Measurements from ENCODE around the gene MTMR11.
A peak's percentile ranks its signal among the peaks of the same experiment; 100 is the strongest.

MTMR11 gene

DNA sequence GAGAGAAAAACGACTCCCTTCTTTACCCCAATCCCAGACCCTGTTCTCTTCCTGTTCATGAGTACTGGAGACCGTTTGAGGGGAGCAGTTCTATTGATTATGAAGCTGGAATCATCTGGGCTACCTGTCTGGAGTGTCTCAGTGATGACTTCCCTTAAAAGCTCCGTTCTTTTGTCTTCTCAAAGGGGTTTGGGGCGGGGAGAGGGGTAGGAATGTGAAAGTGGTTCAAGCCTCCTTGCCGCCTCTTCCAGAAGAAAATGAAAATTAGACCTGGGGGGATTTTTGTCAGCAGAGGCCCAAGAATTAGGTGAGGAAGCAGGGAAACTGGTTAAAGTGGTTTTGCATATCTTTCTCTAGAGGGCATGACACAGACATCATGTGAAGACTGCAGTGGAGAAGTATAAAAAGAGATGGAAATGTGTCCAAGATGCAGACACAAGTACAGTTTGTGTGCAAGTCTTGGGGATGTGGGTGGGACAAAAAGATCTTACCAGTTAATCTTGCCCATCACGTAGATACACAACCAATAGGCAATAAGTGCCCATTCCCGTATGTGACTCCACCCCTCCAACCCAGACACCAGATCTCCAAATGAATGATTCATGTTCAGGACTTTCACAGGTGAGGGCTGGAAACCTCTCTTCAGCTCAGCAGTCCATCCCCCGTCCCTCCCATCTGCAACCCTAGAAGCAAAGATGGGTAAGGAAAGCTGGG lies 470 bp upstream of the MTMR11 start:
- DNase-seq, result no peak

DNA sequence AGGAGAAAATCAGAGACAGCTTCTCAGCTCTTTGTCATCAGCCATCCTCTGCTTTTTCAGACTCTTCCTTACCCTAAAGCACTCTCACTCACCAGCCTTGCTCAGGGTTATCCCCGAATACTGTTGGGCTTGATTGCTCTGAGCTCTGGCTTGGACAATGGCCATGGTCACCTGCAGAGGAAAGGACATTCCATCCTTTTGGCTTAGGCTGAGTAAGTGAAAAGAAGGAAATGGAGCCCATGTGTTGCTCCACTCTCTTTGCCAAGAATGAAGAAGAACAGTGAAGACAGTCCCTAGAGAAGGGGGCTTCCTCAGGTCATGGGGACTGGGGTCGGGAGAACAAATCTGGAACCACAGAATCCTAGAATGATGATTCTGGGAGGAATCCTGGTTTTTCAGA lies 2.3 kb downstream of the MTMR11 start:
- DNase-seq, result no peak

DNA sequence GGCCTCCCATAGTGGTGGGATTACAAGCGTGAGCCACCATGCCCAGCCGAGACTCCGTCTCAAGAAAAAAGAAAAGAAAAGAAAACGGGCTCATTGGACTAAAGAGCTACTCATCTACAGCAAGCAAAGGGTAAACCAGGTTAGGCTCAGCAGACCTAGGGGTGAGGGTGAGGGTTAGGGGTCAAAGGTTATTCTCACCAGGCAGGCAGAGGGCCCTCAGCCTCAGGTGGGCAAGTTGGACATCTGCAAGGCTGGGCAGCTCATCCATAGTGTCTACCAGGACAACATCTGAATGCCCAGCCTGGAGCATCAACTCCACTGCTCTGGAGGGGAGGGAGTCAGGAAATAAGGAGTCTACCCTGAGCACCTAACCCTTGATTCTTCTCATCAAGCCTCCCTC lies 3.5 kb downstream of the MTMR11 start:
- no peak for DNase-seq

DNA sequence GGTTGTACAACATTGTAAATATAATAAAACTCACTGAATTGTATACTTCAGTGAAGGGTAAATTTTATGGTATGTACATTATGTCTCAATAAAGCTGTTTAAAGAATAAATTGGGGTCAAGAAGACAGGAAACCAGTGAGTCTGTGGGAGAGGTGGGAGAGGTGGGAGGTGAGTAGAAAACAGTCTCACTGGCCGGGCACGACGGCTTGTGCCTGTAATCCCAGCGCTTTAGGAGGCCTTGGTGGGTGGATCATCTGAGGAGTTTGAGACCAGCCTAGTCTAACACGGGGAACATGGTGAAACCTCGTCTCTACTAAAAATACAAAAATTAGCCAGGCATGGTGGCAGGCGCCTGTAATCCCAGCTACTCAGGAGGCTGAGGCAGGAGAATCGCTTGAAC lies 4.2 kb downstream of the MTMR11 start:
- no peak for DNase-seq

DNA sequence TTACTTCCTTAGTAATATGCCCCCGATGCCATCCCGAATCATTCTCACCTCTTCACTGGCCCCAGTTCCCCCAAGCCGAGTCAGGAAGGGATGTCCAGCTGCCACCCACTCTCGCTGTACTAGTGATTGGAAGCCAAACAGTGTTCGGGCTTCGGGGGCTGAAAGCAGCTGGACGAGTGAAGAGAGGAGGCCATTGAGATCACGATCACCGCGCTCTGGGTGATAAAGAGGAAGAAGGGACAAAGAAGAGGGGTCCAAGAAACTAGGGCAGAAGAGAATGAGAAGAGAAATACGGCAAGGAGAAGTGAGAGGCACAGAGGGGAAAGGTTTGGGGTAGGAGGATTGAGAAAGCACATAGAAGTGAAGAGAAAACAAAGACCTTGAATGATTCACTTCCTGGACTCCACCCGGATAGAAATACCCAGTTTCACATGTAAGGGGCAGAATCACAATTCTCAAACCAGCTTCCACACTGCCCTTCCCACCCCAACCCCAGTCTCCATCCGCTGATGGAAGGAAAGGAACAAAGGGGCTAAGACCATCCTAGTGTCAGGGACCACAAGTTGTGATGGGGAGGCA lies 5.4 kb downstream of the MTMR11 start:
- DNase-seq, result no peak

DNA sequence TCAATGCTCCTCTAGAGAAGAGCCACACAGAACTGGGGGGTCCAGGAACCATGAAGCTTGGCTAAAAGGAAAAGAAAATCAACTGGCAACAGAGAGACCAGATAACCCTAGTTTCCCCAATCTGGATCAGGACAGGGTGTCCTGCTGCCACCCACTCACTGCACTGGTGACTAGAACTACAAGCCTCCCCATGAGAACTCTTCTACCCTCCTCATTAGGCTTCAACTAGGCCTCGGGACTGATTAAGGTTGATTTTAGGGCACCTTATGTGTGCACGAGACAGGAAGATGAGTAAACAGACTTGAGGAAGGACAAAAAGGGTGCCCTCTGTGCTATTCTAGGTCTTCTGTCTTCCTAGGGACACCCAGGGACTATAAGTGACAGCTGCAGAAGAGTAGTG lies 6.8 kb downstream of the MTMR11 start:
- no peak for DNase-seq

DNA sequence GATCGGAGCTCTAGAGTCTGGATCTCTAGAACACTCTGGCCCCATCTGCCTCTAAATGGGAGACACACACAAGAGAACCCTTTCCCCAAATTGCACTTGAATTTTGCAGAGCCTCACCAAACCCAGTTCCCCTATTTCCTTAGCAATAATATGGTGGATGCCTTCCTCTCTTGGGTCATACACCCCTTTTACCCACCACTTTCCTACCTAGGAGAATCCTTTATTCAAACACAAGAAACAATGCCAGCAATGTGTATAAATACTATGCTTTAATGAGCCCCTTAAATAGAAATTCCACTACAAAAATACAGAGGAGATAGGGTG lies 8.3 kb downstream of the MTMR11 start:
- DNase-seq, result no peak

DNA sequence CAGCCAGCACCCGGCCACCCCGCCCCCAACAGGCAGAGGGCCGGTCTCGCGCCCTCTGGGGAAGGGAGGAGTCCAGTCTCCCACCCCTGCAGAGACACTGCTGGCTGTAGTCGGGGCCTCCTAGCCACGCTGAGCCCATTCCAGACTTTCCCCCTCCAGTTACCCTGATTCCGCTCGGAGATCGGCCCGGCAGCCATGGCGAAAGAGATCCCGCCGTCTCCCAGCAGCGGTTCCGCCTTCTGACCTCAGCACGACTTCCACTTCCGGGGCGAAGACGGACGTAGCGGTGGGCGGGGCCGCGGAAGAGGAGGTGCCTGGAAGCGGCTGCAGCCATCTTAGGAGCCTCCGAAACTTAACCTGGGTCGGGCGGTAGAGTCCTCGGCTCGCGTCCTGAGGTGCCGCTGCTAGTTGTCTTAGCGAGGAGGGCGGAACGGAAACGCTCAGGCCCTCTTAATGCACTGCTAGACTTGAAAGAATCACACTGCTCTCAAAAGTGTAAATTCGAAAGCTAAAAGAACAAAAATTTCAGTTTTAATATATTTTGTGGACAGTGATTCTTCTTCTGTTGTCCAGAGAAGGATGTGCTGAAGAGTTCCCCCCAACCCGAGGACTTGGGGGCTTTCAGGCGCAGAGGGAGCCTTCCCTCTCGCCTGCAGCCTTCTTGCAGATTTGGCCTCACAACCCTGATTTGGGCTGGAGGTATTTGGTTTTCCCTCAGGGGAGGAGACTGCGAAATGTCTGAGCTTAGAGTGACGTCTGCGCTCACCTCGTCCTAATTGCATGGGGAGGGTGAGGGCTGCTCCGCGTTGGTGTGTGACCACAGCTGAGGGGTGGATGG lies 8.9 kb downstream of the MTMR11 start, which contains the start of gene SF3B4:
TSS of gene SF3B4 (minus strand) at position 241 of the 838 bp plus-strand sequence. CDS start at position 197, 44 bp downstream.
- DNase-seq, result peak; percentile 97

DNA sequence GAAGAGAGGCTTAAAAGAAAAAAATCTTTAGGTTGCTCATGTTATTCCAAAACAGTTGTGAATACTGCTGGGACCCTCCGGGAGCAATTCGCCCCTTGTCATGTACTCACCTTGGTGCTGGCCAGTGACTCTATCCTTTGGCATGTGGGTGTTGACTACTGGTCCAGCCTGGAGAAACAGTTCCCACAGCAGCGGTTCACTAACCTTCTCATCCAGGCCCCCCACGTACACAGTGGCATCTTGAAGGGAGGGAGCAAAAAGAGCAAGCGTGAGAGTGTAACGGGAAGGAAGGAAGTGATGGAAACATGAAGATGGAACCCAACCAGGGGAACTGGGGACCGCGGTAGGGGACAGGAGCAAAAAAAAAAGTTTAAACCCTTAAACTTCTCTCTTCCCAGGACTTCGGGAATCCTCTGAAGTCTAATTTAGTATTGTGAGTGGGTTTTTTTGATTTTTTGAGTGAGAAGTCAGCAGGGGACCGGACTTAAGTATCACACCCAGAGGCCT lies 9.6 kb downstream of the MTMR11 start:
- no peak for DNase-seq

DNA sequence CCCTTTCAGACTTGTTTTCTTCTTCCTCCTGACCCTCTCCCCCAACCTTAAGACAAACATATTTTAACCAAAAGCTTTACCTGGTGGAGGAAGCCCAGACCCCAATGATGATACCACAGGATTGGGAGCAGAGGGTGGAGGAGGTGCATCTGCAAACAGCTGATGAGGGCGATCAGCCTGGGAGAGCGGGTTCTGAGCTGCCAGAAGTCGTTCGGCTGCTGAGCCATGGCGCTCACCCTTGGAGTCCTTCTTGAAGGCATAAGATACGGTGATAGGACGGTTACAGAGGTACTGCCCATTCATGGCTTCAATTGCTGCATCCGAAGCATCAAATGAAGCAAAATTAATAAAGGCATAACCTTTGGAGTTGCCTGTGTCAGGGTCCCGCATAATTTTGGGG lies 10.4 kb downstream of the MTMR11 start:
- DNase-seq, result no peak

DNA sequence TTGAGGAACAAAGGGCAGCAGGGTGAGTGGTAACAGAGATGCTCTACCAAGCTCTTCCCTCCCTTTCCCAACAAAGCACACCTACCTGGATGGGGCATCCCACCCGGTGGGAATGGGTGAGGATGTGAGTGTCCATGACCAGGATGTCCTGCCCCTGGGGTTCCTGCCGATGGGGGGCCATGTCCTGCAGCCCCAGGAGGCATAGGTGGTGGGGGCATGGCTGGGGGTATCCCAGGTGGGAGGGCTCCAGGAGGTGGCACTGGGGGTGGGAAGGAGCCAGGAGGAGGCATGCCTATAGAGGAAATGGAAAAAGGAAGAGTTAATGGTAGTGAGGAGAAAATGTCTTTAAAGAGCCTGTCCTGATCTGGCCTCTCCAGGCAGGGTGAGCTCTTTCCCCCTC lies 10.9 kb downstream of the MTMR11 start:
- no peak for DNase-seq

DNA sequence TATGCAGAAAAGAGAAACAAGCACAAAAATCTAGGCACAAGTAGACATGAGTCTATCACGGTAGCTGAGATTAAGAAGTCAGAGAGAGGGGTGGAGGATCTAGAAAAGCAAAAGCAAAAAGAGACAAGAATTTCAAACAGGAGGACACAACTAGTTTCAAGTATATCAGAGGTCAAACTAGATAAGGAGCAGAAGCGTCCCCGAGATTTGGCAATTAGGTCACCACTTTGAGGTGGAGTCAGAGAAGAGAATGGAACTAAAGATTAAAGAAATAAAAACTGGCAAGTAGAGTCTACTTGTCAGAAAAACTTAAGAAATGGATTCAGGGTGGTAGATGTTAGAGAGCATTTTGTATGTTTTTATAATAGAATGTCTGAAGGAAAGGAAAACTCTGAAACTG lies 11.3 kb downstream of the MTMR11 start:
- peak; percentile 57 for DNase-seq

DNA sequence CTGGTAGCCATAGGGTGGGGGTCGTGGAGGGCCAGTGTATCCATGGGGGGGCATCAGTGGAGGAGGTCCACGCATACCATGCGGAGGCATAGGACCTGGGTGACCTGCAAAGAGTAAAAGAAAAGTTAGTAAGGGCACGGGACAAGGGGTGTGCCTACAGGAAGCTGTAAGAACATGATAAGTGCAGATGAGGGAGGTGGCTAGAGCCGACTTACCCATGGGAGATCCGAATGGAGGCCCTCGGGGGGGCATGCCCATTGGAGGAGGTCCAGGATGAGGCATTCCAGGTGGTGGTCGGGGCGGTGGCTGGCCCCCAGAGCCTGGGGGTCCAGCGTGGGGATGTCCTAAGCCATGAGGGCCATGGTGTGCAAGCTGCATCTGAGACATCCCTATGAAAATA lies 13.1 kb downstream of the MTMR11 start:
- DNase-seq, result peak; percentile 86

DNA sequence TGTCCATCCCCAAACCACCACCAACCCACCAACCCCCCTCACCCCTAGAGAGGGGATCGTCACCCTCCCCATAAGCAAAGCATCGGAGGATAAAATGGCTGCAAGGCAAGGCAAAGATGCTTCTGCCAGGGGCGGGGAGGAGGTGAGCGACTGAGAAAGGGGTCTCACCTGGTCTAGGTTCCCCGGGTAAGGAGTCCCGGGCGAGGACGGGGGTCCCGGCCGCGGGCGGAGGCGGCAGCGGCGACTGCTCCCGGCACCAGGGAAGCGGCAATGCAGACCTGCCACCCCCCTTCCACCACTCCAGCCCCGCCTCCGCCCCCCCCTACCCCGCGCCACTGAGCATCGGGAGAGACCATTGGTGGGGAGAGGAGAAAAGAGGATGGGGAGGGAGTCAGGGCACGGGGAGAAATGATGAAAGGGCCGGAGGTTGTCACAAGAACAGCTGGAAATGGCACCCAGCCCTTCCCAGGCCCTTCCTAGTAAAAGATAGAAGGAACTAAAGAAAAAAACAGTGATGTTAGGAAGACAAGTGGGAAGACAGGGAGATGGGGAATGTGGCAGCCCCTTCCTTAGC lies 19.0 kb downstream of the MTMR11 start, which contains the start of gene SV2A:
TSS of gene SV2A (minus strand) at position 274 of the 574 bp plus-strand sequence. CDS start 4,004 bp downstream, outside the sequence.
- DNase-seq, result peak; percentile 49

DNA sequence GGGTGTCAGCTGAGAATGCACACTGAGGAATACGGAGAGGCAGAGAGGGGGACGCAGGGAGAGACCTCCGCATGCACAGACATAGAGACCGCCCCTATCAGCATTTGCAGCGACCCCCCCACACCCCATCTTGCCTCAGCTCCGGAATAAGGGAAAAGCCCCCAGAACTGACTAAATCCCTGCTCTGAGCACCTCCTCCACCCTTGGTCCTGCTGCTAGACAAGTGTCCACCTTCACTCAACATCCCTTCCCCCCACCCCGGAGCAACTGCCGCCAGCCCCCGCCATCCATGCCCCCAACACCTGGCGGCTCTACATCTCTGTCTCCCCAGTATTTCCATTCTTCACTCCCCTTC lies 19.8 kb downstream of the MTMR11 start:
- DNase-seq, result no peak

DNA sequence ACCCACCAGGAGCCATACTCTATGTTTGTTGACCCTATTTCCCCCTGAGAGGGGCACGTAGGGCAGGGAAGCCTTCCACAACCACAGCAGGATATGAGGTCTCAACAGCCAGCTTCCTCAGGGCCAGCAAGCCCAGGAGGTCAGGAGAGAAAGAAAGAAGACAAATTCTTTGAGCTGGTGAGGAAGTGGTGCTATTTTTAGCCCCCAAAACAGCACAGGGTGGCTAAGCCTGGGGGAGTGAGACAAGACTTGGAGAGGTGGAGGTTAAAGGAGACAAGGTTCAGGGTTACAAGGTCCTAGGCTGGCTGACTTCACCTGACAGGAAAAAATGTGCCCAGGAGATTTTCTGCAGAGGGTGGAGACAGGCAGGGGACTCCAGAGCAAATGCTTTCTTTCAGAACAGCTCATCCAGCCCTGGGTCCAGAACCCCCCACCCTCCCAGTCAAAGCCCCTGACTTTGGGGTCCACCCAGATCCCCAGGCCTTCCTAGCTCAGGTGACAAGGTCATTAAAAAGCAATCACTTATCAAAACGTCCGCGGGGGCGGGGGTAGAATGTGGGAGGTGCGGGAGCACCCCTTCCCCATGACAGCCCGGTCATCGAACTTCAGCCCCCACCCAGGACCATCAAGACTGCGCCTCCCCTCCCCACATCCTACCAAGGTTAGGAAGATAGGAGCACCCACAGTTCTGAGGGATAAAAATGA lies 20.3 kb downstream of the MTMR11 start:
- DNase-seq, result no peak

DNA sequence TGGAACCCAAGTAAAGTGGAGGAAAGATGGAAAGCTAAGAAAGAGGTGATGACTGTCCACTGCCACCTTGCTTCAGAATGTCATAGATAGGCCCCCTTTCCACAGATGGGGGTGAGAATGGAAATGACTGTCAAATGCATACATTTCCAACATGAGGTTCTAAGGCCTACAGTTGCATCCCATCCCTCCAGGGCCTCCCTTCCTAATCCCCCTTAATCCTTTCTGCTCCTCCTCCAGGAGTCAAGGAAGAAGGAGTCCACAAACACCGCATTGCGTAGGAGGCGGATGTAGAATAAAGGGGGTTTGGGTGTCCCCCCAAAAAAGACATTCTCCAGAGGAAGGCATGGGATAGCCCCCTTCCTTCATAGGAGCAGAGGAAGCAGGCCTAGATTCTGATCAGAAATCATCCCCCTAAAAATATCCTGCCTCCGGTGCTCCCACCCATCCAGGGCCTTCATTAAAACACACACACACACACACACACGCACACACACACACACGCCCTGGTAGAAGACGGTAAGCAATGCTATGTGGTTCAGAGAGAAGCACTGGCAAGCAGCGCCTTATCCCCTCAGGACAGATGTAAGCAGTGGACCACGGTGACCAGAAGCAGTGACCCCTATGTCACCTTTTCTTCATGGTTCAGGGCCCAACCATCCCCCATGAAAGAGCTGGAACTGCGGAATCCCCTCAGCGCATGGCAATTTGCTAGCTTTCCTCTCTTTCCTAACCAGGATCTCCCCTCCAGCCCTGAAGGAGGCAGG lies 21.1 kb downstream of the MTMR11 start:
- DNase-seq, result no peak

DNA sequence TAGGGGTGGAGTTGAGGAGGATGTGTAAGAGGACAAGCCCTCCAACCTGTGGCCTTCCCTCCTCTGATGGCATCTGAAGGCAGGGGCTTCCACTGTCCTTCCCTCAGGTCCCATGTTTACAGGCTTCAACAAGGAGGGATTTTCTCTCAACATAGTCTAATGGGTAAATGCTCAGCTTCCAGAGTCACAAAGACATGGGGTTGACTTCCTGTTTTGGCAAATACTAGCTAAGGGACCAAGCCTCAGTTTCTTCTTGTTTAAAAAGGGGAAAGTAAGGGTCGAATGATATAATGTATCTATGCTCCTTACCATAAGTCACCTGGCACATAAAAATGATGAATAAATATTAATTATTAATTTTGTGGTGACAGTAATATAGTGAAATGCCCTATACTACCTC lies 22.1 kb downstream of the MTMR11 start:
- DNase-seq, result no peak

DNA sequence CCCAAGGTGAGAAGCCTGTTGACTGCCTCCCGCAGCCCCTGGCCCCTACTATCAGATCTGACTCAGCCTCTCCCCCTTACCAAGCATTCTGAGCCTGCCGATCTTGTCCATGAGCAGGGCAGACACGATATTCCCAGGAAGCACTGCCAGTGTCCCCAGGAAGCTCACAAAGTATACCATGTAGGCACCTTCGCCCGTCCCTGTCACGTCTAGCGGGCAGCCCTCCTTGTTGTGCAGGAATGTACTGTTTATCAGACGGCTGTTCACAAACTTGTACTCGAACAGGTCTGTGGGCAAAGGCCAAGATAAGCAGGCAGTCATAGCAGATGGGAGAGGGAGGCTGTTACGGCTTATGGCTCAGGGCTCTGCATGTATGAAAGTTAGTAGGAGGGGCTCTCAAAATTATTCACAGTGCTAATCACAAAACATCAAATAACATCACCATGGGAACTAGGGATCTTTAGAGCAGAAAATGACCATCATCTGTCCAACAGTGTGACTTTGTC lies 30.1 kb downstream of the MTMR11 start:
- peak; percentile 78 for DNase-seq

DNA sequence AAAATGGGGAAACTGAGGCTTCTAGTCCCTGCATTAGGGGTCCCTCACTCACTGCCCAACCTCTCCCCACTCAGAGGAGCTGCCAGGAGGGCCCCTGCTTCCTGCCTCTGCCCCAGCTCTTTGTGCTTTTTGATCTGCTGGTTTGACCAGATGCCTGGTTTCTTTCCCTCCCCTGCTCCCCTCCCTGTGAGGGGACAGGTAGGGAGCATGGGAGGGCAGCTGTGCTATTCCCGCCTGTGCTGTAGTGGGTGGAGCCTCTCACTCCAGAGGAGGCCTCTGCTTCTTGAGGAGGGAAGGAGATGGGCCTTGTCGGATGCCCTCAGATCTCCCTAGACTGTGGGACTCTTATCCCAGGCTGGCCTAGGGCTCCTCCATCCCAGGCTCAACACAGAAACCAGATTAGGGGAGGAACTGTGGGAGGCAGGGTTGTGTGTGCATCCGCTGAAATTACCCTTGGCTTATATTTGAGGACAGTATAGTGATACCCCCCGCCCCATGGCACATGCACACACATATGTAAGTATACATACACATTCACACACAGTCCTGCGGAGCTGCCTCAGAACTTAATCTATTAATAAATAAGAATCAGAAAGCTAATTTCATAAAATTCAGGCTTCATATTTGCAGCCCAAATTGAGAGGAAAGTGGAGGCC lies 32.7 kb downstream of the MTMR11 start:
- DNase-seq, result no peak

All from hematopoietic multipotent progenitor cell treated with erythropoietin and hydrocortisone succinate and interleukin-3 and kit ligand, for 6 days (in vitro differentiated cells).